NCI-H1092 (cell line): Measurements from ENCODE around the gene RANGRF.
"Not testable (repeated sequence)": the region's sequence is repeated elsewhere in the genome, so short reads cannot be mapped to it uniquely, and the experiment has no call there.

Experiments
- DNase-seq: peaks from one replicate; lab custom pipeline; 2025; lab: John Stamatoyannopoulos, UW

Gene RANGRF, protein sequence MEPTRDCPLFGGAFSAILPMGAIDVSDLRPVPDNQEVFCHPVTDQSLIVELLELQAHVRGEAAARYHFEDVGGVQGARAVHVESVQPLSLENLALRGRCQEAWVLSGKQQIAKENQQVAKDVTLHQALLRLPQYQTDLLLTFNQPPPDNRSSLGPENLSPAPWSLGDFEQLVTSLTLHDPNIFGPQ

GRCh38 chr17:8288336-8289102 is at the start of gene RANGRF:
Gene RANGRF (plus strand): TSS chr17:8288670. CDS start chr17:8288789, 119 bp downstream.
- peak; percentile 57 for DNase-seq

DNA sequence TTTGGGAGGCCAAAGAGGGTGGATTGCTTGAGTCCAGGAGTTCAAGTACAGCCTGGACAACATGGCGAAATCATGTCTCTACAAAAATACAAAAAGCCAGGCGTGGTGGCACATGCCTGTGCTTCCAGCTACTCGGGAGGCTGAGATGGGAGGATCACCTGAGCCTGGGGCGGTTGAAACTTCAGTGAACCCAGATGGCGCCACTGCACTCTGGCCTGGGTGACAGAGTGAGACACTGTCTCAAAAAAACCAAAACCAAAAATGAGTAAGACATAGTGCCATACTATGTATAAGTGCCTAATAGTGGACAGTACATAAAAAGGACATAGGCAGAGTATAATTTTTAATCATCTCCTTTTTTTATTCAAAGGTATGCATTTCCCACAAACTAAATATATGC is 44.6 kb upstream of the RANGRF start:
- no peak for DNase-seq

DNA sequence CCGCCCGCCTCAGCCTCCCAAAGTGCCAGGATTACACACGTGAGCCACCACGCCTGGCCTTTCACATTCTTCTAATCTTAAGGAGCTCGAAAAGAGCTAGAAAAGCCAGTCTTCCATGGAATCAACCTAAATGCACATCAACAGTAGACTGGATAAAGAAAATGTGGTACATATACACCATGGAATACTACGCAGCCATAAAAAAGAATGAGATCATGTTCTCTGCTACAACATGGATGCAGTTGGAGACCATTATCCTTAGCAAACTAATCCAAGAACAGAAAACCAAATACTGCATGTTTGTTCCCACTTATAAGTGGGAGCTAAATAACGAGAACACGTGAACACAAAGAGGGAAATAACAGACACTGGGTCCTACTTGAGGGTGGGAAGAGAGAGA is 43.7 kb upstream of the RANGRF start:
- DNase-seq, result no peak

DNA sequence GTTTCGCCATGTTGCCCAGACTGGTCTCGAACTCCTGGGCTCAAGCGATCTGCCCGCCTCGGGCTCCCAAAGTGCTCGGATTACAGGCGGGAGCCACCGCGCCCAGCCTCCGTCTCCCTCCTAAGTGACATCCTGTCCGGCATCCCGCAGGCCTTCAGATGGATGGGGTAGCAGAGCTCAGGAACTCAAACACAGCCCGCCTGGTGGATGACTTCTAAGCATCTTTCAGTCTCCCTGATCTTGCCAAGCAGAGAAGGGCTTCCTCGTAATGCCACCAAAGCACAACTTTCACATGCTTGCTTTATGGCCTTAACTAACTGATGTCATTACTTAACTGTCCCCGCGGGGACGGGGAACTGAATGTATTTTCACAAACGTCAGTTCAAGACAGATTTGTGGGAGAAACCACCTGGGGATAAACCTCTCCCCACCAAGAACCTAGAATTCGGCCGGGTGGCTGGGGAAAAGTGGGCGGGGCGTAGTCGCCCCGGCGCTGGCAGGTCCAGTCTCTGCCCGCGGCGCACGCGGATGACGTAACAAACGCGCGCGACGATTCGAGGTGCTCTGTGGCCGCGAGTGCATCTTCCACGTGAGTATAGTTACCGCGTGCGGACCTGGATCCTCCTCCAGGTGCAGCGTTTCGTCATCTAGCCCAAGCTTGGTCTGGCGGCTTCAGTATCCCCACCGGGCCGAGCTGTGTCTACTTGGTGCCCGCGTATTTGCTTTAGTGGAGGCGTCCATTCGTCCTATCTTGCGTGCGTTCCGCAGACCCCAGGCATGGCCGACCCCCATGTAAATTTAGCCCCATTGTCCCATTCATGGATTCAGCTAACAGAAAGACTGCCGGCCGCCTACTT is 39.5 kb upstream of the RANGRF start, which contains the start of gene PFAS:
TSS of gene PFAS (plus strand) at position 539 of the 857 bp plus-strand sequence. CDS start 4,649 bp downstream, outside the sequence.
- DNase-seq, result peak; percentile 80

GRCh38 chr17:8249621-8250500 is 38.6 kb upstream of the RANGRF start:
- no peak for DNase-seq

DNA sequence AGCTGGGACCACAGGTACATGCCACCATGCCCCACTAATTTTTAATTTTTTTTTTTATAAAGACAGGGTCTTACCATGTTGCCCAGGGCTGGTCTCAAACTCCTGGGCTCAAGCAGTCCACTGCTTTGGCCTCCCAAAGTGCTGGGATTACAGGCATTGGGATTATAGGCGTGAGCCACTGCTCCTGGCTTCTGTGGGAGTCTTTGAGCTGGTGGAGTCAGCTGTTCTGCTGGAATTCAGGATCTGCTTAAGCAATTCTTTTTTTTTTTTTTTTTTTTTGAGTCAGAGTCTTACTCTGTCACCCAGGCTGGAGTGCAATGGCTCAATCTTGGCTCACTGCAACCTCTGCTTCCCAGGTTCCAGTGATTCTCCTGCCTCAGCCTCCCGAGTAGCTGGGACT is 37.1 kb upstream of the RANGRF start:
- not testable (repeated sequence) for DNase-seq

GRCh38 chr17:8253801-8254200 is 34.7 kb upstream of the RANGRF start:
- DNase-seq, result no peak

DNA sequence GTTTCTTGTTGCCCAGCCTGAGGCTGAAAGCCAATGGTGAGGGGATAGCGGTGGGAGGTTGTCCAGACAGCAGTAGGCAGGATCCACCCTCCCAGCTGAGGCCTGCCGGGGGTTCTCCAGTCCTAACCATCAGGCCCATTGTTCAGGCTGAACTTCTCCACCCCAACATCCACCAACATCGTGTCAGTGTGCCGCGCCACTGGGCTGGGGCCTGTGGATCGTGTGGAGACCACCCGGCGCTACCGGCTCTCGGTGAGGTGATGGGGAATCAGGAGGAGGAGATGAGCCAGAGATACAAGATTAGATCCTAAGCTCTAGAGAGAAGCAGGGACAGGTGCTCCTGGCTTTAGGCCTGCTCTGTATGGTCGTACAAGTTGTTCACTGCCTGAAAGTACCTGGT is 33.6 kb upstream of the RANGRF start:
- DNase-seq, result no peak

- DNase-seq, result no peak
Measured at GRCh38 chr17:8255499-8255898, 33.0 kb upstream of the RANGRF start.

DNA sequence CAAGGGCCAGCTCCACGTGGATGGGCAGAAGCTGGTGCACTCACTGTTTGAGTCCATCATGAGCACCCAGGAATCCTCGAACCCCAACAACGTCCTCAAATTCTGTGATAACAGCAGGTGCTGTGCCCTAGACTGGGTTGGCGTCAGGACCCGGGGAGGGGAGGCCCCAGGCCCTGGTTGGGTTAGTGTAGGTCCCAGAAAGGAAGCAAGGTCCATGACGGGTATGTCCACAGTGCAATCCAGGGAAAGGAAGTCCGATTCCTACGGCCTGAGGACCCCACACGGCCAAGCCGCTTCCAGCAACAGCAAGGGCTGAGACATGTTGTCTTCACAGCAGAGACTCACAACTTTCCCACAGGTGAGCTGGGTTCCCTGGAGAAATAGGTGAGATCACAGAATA is 32.2 kb upstream of the RANGRF start:
- no peak for DNase-seq

GRCh38 chr17:8256691-8257090 is 31.8 kb upstream of the RANGRF start:
- no peak for DNase-seq

GRCh38 chr17:8257801-8258200 is 30.7 kb upstream of the RANGRF start:
- no peak for DNase-seq

GRCh38 chr17:8264320-8264719 is 24.1 kb upstream of the RANGRF start:
- DNase-seq, result no peak

DNA sequence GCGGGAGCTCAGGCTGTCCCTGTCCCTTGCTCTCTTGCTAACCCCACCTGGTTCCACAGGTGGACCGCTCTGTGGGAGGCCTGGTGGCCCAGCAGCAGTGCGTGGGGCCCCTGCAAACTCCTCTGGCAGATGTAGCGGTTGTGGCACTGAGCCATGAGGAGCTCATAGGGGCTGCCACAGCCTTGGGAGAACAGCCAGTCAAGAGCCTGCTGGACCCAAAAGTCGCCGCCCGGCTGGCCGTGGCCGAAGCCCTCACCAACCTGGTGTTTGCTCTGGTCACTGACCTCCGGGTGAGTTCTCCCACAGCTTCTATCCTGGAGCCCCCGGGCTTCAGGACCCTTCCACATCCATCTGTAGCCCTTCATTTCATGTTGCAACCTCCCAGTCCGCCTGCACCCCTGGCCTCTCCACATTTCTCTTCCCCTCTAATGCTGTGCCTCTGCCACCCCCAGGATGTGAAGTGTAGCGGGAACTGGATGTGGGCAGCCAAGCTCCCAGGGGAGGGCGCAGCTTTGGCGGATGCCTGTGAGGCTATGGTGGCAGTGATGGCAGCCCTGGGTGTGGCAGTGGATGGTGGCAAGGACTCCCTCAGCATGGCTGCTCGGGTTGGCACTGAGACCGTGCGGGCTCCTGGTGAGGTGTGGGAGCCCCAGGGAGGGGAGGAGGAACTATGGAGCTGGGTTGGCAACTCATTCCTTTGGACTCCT is 23.5 kb upstream of the RANGRF start:
- no peak for DNase-seq

GRCh38 chr17:8266648-8267479 is 21.6 kb upstream of the RANGRF start:
- no peak for DNase-seq

GRCh38 chr17:8267480-8268147 is 20.9 kb upstream of the RANGRF start:
- no peak for DNase-seq

DNA sequence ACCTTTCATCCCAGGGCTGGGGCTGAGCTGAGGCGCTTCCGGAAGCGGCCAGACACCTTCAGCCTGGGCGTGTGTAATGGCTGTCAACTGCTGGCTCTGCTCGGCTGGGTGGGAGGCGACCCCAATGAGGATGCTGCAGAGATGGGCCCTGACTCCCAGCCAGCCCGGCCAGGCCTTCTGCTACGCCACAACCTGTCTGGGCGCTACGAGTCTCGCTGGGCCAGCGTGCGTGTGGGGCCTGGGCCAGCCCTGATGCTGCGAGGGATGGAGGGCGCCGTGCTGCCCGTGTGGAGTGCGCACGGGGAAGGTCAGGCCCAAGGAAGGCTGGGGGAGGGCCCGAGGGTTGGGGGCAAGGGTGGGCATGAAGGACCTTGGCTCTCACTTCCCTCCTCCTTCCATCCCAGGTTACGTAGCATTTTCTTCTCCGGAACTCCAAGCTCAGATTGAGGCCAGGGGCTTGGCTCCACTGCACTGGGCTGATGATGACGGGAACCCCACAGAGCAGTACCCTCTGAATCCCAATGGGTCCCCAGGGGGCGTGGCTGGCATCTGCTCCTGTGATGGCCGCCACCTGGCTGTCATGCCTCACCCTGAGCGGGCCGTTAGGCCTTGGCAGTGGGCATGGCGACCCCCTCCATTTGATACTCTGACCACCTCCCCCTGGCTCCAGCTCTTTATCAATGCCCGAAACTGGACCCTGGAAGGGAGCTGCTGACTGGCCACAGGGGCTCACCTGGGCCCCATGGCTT is 19.7 kb upstream of the RANGRF start:
- no peak for DNase-seq

GRCh38 chr17:8272421-8272820 is 16.0 kb upstream of the RANGRF start:
- DNase-seq, result no peak
